Common myeloid progenitor, CD34-positive (primary cell): Measurements from ENCODE around the gene CDH13.
A peak's percentile ranks its signal among the peaks of the same experiment; 100 is the strongest.

Source experiments
- CTCF ChIA-PET: fragments of 350-600 bp; sonication (Branson Sonifier 250); formaldehyde crosslinking; loops from one replicate; lab custom pipeline; 2021; ENCODE audit warnings: antibody characterized with exemption; lab: Charles Lee
- POLR2A ChIA-PET: fragments of 350-600 bp; sonication (Branson Sonifier 250); formaldehyde crosslinking; loops from one replicate; lab custom pipeline; 2021; ENCODE audit warnings: antibody characterized with exemption; lab: Charles Lee
- DNase-seq, 3 donors: peaks; one replicate each; pipeline versions ENCODE4 v3.0.0 to v3.0.0-alpha.2; 2013
- H3K27ac ChIP-seq, 2 experiments: 1 replicate in 1 of 2; 2 replicates in 1 of 2; pipeline ENCODE4 v1.7.0; 2013; ENCODE audit warnings: inconsistent platforms in 2 of 2, low read length in 2 of 2, mild to moderate bottlenecking in 2 of 2, low read depth in 1 of 2, moderate library complexity in 1 of 2; ENCODE audit not compliant: severe bottlenecking in 2 of 2, insufficient read depth in 1 of 2, poor library complexity in 1 of 2
- H3K27me3 ChIP-seq, 5 experiments: replicated peaks in 2 of 5; 1 replicate in 3 of 5; 2 replicates in 2 of 5; pipeline versions ENCODE4 v1.6.1 to v1.7.0; 2013; ENCODE audit warnings: low read length in 4 of 5, mild to moderate bottlenecking in 2 of 5, moderate library complexity in 2 of 5, inconsistent platforms in 1 of 5; ENCODE audit not compliant: insufficient read depth in 5 of 5, control insufficient read depth in 4 of 5
- H3K36me3 ChIP-seq, 4 experiments: 1 replicate in 2 of 4; 2 replicates in 2 of 4; pipeline versions ENCODE4 v1.6.1 to v1.7.0; 2013; ENCODE audit warnings: low read length in 3 of 4, control low read depth in 1 of 4, mild to moderate bottlenecking in 1 of 4; ENCODE audit not compliant: control insufficient read depth in 4 of 4, insufficient read depth in 4 of 4
- H3K4me1 ChIP-seq, 4 experiments: 1 replicate in 3 of 4; 2 replicates in 1 of 4; pipeline versions ENCODE4 v1.6.1 to v1.7.1; 2013; ENCODE audit warnings: low read length in 3 of 4, mild to moderate bottlenecking in 3 of 4, control low read depth in 1 of 4, inconsistent platforms in 1 of 4, moderate library complexity in 1 of 4; ENCODE audit not compliant: control insufficient read depth in 4 of 4, insufficient read depth in 4 of 4; ENCODE audit errors: control extremely low read depth in 1 of 4
- H3K4me3 ChIP-seq, 7 experiments: 1 replicate in 4 of 7; 2 replicates in 3 of 7; pipeline versions ENCODE4 v1.5.1 to v1.7.0; 2013; ENCODE audit warnings: mild to moderate bottlenecking in 7 of 7, low read length in 6 of 7, moderate library complexity in 6 of 7, inconsistent platforms in 2 of 7, low read depth in 2 of 7, control low read depth in 1 of 7; ENCODE audit not compliant: insufficient read depth in 4 of 7, control insufficient read depth in 1 of 7; ENCODE audit errors: extremely low read depth in 1 of 7
- H3K9me3 ChIP-seq, 5 experiments: 1 replicate in 4 of 5; 2 replicates in 1 of 5; pipeline versions ENCODE4 v1.6.1 to v1.7.1; 2013; ENCODE audit warnings: low read length in 4 of 5, mild to moderate bottlenecking in 2 of 5, inconsistent platforms in 1 of 5, low read depth in 1 of 5, moderate library complexity in 1 of 5; ENCODE audit not compliant: control insufficient read depth in 4 of 5, insufficient read depth in 2 of 5; ENCODE audit errors: control extremely low read depth in 1 of 5
- WGBS: methylation state at CpG from one replicate; pipeline ENCODE4 v1.1.5; 2013; ENCODE audit not compliant: insufficient coverage; 5-methylcytosine and 5-hydroxymethylcytosine counted together

Gene CDH13

GRCh38 chr16:82639263-82639662 lies 12.5 kb downstream of the CDH13 start:
- CTCF ChIA-PET = interaction anchor here (0.8 to 2.0 kb wide), 2 partner anchors 8 to 12 kb away, joined by 4 to 8 read pairs; no protein-coding TSS in a partner anchor

GRCh38 chr16:82639666-82640336 lies 13.0 kb downstream of the CDH13 start:
- no peaks in the 10 kb centered on the region for H3K9me3 ChIP-seq
- ChIA-PET POLR2A (no interaction called here), CTCF (interaction anchor here (0.8 to 2.0 kb wide), 4 partner anchors 9 to 37 kb away, joined by 4 to 8 read pairs (median 4); no protein-coding TSS in a partner anchor)
- H3K36me3 ChIP-seq = no peaks in the 10 kb centered on the region
- peaks cover 0 to 3% (median 0%) of the 10 kb centered on the region in 5 experiments for H3K27me3 ChIP-seq
- no peaks in the 10 kb centered on the region for H3K4me1 ChIP-seq
- 38% methylated on average over 7 of the region's 9 CpGs for WGBS
- H3K27ac ChIP-seq = no peak overlapping the region
- no peak overlapping the region for H3K4me3 ChIP-seq
- DNase-seq = peak; percentile 34 to 42 (median 36)

More at GRCh38 chr16:82639263-82639662, 12.5 kb downstream of the CDH13 start:
- Histone ChIP-seq H3K36me3 (no peaks in the 10 kb centered on the region), H3K9me3 (no peaks in the 10 kb centered on the region), H3K4me3 (no peak overlapping the region), H3K4me1 (no peaks in the 10 kb centered on the region), H3K27ac (no peak overlapping the region), H3K27me3 (peaks cover 0 to 3% (median 0%) of the 10 kb centered on the region in 5 experiments)
- POLR2A ChIA-PET = no interaction called here
- no peak for DNase-seq
- 81% methylated on average over 3 of the region's 3 CpGs for WGBS

- H3K27me3 ChIP-seq = peaks cover 0 to 4% (median 0%) of the 10 kb centered on the region in 5 experiments
- H3K27ac ChIP-seq = no peak overlapping the region
- H3K4me1 ChIP-seq = no peaks in the 10 kb centered on the region
- POLR2A ChIA-PET = no interaction called here
- WGBS = no CpG with 5 or more reads among the region's 6 CpGs
- peak in 1 of 3 donors; percentile 11 for DNase-seq
- H3K4me3 ChIP-seq = no peak overlapping the region
- no peaks in the 10 kb centered on the region for H3K36me3 ChIP-seq
- CTCF ChIA-PET = interaction anchor here (1.2 to 2.0 kb wide), 4 partner anchors 11 to 39 kb away, joined by 4 to 8 read pairs (median 4); no protein-coding TSS in a partner anchor
- no peaks in the 10 kb centered on the region for H3K9me3 ChIP-seq
These were observed 14.7 kb downstream of the CDH13 start for GRCh38 chr16:82641336-82641984.

GRCh38 chr16:82643136-82643535 lies 16.4 kb downstream of the CDH13 start:
- 100% methylated on average over 3 of the region's 4 CpGs for WGBS
- no peak for DNase-seq
- POLR2A ChIA-PET = interaction anchor here (0.7 kb wide), 1 partner anchor 10 kb away, joined by 3 read pairs; no protein-coding TSS in a partner anchor
- Histone ChIP-seq H3K4me3 (no peak overlapping the region), H3K27me3 (peaks cover 0 to 6% (median 0%) of the 10 kb centered on the region in 5 experiments), H3K36me3 (no peaks in the 10 kb centered on the region), H3K4me1 (no peaks in the 10 kb centered on the region), H3K9me3 (no peaks in the 10 kb centered on the region), H3K27ac (no peak overlapping the region)
- CTCF ChIA-PET = interaction anchor here (1.0 to 2.8 kb wide), 2 partner anchors 9 to 12 kb away, joined by 3 to 8 read pairs; no protein-coding TSS in a partner anchor

- POLR2A ChIA-PET = no interaction called here
- CTCF ChIA-PET = interaction anchor here (1.4 to 2.8 kb wide), 2 partner anchors 10 to 153 kb away, joined by 3 to 8 read pairs; no protein-coding TSS in a partner anchor
- Histone ChIP-seq H3K27ac (no peak overlapping the region), H3K9me3 (no peaks in the 10 kb centered on the region), H3K36me3 (no peaks in the 10 kb centered on the region), H3K4me1 (no peaks in the 10 kb centered on the region), H3K4me3 (no peak overlapping the region), H3K27me3 (peaks cover 0 to 6% (median 0%) of the 10 kb centered on the region in 5 experiments)
- 74% methylated on average over 9 of the region's 10 CpGs for WGBS
- no peak for DNase-seq
These were observed 17.3 kb downstream of the CDH13 start for GRCh38 chr16:82643936-82644630.

GRCh38 chr16:82646504-82646903 lies 19.7 kb downstream of the CDH13 start:
- DNase-seq = no peak
- ChIA-PET POLR2A (no interaction called here), CTCF (no interaction called here)
- Histone ChIP-seq H3K36me3 (no peaks in the 10 kb centered on the region), H3K9me3 (no peaks in the 10 kb centered on the region), H3K27ac (no peak overlapping the region), H3K27me3 (peaks cover 0 to 7% (median 0%) of the 10 kb centered on the region in 5 experiments), H3K4me3 (no peak overlapping the region), H3K4me1 (no peaks in the 10 kb centered on the region)
- WGBS = 77% methylated on average over 2 of the region's 3 CpGs
